Body of pancreas (tissue), 4 donors: ENCODE results near the gene CTPS2.

Source experiments
- POLR2A ChIP-seq, 3 donors: fragments of 450-650 bp; IDR thresholded peaks; one replicate each; pipeline ENCODE4 v1.6.1; 2016; ENCODE audit warnings: antibody characterized with exemption in 3 of 3, mild to moderate bottlenecking in 2 of 3
- TF ChIP-seq, protein P1 (sequence below), 7 experiments: fragments of 450-650 bp in 4 of 7; fragments of 200-600 bp in 3 of 7; sonication (generic) in 3 of 7; IDR thresholded peaks; one replicate each; pipeline ENCODE4 v1.5.1; 2016 to 2019; ENCODE audit warnings: antibody characterized with exemption in 7 of 7

DNA sequence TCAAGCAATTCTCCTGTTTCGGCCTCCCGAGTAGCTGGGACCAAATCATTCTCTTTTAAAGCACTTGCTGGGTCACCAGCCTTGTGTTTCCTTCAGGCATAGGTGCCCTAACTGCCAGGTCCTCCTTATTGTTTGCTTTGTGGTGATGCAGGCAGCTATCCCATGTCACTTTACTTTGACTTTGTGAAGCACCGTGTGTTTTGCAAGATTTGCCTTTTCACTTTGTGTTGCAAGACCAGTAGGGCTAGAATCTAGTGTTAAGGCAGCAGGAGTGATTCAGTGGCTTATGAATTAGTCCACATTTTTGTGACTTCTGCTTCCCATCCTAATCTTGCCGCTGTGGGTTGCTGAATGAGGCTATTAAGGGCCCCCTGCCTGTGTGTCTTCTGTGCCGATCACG lies 27.1 kb upstream of the CTPS2 start:
- TF ChIP-seq, protein P1, sequence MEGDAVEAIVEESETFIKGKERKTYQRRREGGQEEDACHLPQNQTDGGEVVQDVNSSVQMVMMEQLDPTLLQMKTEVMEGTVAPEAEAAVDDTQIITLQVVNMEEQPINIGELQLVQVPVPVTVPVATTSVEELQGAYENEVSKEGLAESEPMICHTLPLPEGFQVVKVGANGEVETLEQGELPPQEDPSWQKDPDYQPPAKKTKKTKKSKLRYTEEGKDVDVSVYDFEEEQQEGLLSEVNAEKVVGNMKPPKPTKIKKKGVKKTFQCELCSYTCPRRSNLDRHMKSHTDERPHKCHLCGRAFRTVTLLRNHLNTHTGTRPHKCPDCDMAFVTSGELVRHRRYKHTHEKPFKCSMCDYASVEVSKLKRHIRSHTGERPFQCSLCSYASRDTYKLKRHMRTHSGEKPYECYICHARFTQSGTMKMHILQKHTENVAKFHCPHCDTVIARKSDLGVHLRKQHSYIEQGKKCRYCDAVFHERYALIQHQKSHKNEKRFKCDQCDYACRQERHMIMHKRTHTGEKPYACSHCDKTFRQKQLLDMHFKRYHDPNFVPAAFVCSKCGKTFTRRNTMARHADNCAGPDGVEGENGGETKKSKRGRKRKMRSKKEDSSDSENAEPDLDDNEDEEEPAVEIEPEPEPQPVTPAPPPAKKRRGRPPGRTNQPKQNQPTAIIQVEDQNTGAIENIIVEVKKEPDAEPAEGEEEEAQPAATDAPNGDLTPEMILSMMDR (IDR thresholded peaks at IDR 0.05), result no peak
- TF ChIP-seq POLR2A (IDR thresholded peaks at IDR 0.05), result no peak
